Measurements from ENCODE around the gene RAPGEF4.
A peak's percentile ranks its signal among the peaks of the same experiment; 100 is the strongest.

Gene RAPGEF4

DNA sequence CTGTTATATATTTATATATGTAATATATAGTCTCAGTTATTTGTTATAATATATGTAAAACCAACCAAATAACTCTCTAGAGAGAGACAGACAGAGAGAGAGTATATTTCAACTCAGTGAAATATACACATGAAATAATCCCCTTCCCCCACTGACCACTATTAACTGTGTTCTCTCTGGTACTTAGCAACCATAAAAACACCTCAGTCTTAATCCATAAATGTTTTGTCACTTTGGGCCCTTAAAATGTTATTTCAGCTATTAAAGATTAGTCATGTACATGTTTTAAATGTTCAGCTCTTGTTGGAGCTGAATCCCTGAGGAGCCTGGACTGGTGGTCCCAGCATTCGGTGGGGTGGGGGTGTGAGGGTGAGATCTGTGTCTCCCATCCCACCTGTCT lies 217.8 kb downstream of the RAPGEF4 start:
- no peaks in the 10 kb centered on the region for H3K36me3 Mint-ChIP-seq (ENCODE audit: low read depth)
- no peaks in the 10 kb centered on the region for H3K9me3 Mint-ChIP-seq
- H3K27ac Mint-ChIP-seq = no peak overlapping the region
- no peak for DNase-seq (ENCODE audit: low spot score)
- H3K4me3 Mint-ChIP-seq = no peak overlapping the region
- peaks cover 3% of the 10 kb centered on the region for H3K27me3 Mint-ChIP-seq (ENCODE audit: low read depth)
- peaks cover 4% of the 10 kb centered on the region for H3K4me1 Mint-ChIP-seq (ENCODE audit: low read depth)

DNA sequence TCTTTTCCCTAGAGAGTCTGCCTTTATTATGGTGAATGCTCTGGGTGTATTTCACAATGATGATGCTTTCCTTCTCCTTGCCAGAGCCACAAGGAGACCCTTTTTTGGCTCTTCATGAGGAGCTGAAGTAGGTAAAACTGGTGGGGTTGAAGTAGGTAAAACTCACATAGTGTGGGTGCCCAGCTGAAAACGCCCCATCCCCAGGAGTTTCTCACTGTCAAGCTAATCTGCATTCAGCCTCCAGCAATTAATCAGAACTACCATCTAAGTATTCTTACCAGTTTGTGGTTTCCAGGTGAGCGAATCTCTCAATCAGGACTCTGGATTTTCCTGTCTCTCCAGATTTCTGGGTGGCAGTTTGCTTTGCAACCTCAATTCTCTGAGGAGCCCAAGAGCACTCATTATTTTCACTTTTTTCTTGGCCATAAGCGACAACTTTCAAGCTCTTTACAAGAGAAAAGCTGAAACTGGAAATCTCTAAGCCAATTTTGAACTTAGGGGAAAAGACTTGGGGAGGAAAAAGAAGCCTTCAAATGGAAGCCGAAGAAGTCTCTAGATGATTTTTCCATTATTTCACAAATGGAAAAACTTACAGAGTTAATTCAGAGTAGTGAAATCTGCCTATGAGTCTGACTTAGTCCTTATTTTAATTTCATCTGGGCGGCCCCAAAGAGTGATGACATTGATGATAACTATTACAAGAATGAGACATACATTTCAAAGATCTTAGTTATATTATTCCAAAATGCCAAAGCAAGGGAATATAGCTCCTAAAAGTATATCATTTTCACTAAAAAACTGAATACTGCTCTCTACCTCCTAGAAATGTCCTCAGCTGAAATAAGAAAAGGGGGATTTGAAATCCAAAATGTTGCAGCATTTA lies 218.6 kb downstream of the RAPGEF4 start:
- Mint-ChIP-seq H3K9me3 (no peaks in the 10 kb centered on the region), H3K4me1 (ENCODE audit: low read depth) (peaks cover 4% of the 10 kb centered on the region), H3K36me3 (ENCODE audit: low read depth) (no peaks in the 10 kb centered on the region), H3K27ac (no peak overlapping the region), H3K27me3 (ENCODE audit: low read depth) (peaks cover 3% of the 10 kb centered on the region), H3K4me3 (no peak overlapping the region)
- DNase-seq (ENCODE audit: low spot score) = no peak

DNA sequence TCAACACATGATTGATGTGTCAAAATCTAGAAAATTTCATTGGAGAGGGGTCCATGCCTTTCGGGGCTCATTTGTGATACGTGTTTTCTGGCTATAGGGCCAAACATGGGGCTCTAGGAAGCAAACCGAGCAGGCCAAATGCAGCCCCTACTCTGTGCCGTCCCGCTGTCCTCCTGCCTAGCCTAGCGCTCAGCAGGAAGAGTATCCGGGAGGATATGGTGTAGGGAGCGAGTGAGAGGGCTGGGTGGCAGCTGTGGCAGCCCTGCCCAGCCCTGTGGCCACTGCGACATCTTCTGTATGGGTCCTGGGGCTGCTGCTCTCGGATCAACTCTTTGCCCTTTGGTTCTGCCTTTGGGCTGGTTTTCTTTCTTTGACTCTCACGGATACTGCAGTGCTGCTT lies 219.9 kb downstream of the RAPGEF4 start:
- no peak for DNase-seq (ENCODE audit: low spot score)
- Mint-ChIP-seq H3K27ac (no peak overlapping the region), H3K27me3 (ENCODE audit: low read depth) (peaks cover 3% of the 10 kb centered on the region), H3K36me3 (ENCODE audit: low read depth) (no peaks in the 10 kb centered on the region), H3K9me3 (no peaks in the 10 kb centered on the region), H3K4me3 (no peak overlapping the region), H3K4me1 (ENCODE audit: low read depth) (peaks cover 4% of the 10 kb centered on the region)

DNA sequence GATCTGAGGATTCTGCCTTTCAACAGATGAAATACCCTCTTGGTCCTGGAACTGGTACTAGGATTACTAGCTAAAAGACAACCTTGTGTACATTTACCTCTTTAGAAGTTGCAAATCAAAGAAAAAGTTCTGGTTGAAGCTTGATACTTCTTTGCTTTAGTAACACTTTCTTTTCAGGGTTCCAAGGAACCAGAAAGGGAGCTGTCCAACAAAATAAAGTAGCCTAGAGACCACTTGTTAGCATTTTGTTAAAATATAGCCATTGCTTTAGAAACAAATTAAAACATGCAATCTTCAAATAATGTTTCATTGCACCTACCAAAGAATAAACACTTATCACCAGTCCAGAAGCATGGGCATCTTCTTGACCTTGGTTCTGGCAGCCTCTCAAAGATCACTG lies 222.1 kb downstream of the RAPGEF4 start:
- Mint-ChIP-seq H3K4me1 (ENCODE audit: low read depth) (peaks cover 7% of the 10 kb centered on the region), H3K9me3 (no peaks in the 10 kb centered on the region), H3K36me3 (ENCODE audit: low read depth) (peaks cover 3% of the 10 kb centered on the region), H3K27me3 (ENCODE audit: low read depth) (no peaks in the 10 kb centered on the region), H3K27ac (no peak overlapping the region), H3K4me3 (no peak overlapping the region)
- no peak for DNase-seq (ENCODE audit: low spot score)

DNA sequence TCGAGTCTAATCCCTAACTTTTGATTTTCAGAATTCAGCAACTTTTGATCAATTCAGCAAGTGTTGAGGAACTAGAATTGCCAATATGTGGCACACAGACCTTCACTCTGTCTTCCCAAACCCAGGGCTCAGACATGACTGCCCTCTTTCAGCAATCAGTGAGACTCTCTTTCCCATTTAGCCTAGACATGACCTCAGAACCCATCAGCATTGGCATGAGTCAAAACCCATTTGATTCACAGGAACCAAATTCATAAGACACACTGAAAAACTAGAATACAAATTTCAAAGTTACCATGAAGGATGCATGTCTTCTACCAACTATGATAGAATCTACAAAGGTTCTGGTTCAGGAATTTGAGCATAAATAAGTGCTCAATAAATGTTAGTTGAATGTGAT lies 226.4 kb downstream of the RAPGEF4 start:
- H3K36me3 Mint-ChIP-seq (ENCODE audit: low read depth) = peaks cover 5% of the 10 kb centered on the region
- no peak for DNase-seq (ENCODE audit: low spot score)
- no peaks in the 10 kb centered on the region for H3K9me3 Mint-ChIP-seq
- peaks cover 11% of the 10 kb centered on the region for H3K4me1 Mint-ChIP-seq (ENCODE audit: low read depth)
- no peaks in the 10 kb centered on the region for H3K27me3 Mint-ChIP-seq (ENCODE audit: low read depth)
- H3K4me3 Mint-ChIP-seq = no peak overlapping the region
- H3K27ac Mint-ChIP-seq = no peak overlapping the region

DNA sequence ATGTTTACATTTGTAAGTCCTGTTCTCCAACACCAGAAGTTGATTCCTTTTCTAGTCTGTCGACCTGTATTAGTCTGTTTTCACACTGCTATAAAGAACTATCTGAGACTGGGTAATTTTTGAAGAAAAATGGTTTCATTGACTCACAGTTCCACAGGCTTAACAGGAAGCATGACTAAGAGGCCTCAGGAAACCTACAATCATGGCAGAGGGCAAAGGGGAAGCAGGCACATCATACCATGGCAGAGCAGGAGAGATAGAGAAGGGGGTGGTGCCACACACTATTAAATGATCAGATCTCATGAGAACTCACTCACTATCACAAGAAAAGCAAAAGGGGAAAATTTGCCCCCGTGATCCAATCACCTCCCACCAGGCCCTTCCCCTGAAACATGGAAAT lies 227.2 kb downstream of the RAPGEF4 start:
- Mint-ChIP-seq H3K9me3 (no peaks in the 10 kb centered on the region), H3K27ac (no peak overlapping the region), H3K27me3 (ENCODE audit: low read depth) (no peaks in the 10 kb centered on the region), H3K36me3 (ENCODE audit: low read depth) (peaks cover 5% of the 10 kb centered on the region), H3K4me3 (no peak overlapping the region), H3K4me1 (ENCODE audit: low read depth) (peaks cover 11% of the 10 kb centered on the region)
- peak; percentile 33 for DNase-seq (ENCODE audit: low spot score)

DNA sequence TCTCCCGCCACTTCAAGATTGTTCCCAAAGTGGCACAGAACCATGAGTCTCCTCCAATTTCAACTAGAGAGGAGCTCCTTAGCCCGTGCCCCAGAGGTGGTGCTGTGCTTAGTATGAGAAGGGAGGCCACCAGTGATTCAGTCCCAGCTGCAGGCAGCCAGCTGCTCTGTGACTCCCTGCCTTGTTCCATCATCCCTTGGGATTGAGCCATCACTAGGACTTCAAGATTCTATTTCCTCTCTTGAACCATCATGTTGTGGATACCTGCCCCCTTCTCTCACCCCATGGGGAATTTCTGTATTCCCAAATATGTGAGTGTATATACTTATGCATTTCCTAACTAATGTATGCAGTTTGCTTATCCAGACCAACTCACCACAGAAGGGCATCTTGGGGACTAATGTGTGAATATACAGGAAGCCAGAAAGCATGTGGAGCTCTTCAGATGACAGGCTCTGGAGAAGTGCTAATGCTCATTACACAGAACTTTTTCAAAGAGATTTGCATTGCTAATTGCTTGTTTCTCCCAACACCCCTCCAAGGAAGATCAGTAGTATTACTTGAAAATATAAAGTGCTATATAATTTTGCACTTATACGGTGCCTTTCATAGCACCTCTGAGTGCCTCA lies 229.0 kb downstream of the RAPGEF4 start:
- Mint-ChIP-seq H3K27ac (no peak overlapping the region), H3K4me3 (no peak overlapping the region), H3K27me3 (ENCODE audit: low read depth) (no peaks in the 10 kb centered on the region), H3K9me3 (no peaks in the 10 kb centered on the region), H3K4me1 (ENCODE audit: low read depth) (peaks cover 11% of the 10 kb centered on the region), H3K36me3 (ENCODE audit: low read depth) (peaks cover 5% of the 10 kb centered on the region)
- no peak for DNase-seq (ENCODE audit: low spot score)

DNA sequence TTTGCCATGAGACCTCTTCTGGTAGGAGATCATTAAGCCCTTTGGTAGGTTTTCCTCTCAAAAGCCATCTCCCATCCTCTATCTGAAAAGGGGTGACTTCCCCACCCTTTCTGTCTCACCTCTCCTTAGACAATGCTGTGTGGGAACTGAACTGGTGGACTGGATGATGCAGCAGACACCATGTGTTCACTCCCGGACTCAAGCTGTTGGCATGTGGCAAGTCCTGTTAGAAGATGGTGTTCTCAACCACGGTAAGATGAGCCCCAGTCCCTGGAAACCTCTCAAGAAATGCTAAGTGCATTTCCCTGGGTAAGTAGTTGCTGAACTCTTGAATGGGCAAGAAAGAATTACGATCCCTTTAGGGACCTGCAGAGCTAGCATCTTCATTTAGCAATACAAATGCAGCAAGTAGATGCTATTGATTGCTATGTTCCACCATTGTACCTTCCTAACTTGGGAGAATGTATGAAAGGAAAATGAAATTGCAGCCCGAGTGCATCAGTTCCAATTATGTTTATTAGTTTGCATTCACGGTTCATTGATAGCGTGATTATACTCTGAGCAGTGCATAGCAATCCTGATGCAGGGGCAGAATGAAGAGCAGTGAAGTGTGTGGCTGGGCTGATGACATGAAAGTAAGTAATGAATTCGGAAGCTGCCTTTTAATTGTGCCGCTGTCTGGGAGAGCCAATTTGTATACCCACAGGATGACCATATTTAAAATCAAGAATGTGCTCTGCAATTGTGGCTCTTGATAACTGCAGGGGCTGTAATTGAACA lies 230.0 kb downstream of the RAPGEF4 start:
- Mint-ChIP-seq H3K27ac (no peak overlapping the region), H3K9me3 (no peaks in the 10 kb centered on the region), H3K4me1 (ENCODE audit: low read depth) (peaks cover 15% of the 10 kb centered on the region), H3K4me3 (no peak overlapping the region), H3K36me3 (ENCODE audit: low read depth) (peaks cover 5% of the 10 kb centered on the region), H3K27me3 (ENCODE audit: low read depth) (no peaks in the 10 kb centered on the region)
- DNase-seq (ENCODE audit: low spot score) = no peak

DNA sequence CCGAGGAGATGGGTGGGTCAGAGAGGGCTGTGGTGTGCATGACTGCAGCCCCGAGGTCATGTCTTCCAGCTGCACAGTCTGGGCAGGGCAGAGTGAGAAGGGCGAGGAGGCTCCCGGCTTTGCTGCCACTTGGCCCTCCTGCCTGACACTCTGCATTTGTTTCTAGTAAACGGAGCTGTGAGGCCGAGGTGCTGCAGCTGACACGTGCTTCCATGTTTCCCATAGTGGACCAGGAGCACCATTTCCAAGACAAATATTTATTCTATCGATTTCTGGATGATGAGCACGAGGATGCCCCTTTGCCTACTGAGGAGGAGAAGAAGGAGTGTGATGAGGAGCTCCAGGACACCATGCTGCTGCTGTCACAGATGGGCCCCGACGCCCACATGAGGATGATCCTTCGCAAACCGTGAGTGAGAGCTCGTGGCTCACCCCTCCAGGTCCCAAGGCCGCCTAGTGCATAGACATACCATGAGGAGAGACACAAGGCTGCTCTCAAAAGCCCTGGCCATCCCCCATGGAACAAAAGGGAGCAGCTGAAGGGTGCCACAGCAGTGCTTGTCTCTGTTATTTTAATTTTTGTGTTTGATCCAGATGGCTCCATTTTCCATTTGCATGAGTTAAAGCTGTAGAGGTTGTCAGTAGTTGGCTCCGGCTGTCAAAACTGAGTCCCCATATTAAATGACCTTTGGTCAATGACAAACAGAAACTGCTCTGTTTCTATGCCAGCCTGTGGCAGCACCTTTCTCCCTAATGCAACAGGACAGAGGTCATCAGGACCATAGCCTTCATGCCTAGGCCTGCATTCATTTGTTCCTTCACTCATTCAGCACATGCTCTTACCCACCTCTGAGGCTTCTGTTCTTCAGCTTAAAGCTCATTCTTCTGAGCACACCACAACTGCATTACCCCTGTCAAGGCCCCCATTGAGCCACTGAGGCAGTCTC lies 231.7 kb downstream of the RAPGEF4 start:
- DNase-seq (ENCODE audit: low spot score) = no peak
- no peak overlapping the region for H3K4me3 Mint-ChIP-seq
- H3K9me3 Mint-ChIP-seq = no peaks in the 10 kb centered on the region
- H3K27ac Mint-ChIP-seq = no peak overlapping the region
- H3K27me3 Mint-ChIP-seq (ENCODE audit: low read depth) = no peaks in the 10 kb centered on the region
- peaks cover 19% of the 10 kb centered on the region for H3K4me1 Mint-ChIP-seq (ENCODE audit: low read depth)
- H3K36me3 Mint-ChIP-seq (ENCODE audit: low read depth) = peaks cover 5% of the 10 kb centered on the region

DNA sequence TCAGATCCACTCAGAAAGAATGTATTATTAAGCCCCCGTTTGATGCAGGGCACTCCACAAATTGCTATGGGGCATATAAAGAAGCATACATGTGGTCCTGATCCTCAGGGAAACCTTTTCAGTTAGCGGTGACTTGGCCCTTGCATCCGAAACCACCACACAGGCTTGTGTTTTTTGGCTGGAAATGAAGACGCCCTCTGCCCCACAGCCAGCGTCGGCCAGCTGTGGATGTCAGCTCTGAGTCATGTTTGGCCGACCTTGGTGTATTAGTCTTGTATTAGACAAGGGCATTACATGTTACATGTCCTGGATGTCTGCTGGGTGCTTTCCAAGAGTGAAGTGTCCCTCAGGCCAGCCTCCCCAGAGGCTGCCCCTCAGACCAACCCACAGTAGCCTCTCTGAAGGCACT lies 232.4 kb downstream of the RAPGEF4 start:
- Mint-ChIP-seq H3K27me3 (ENCODE audit: low read depth) (no peaks in the 10 kb centered on the region), H3K4me1 (ENCODE audit: low read depth) (peaks cover 11% of the 10 kb centered on the region), H3K9me3 (no peaks in the 10 kb centered on the region), H3K4me3 (no peak overlapping the region), H3K36me3 (ENCODE audit: low read depth) (no peaks in the 10 kb centered on the region), H3K27ac (no peak overlapping the region)
- DNase-seq (ENCODE audit: low spot score) = no peak

DNA sequence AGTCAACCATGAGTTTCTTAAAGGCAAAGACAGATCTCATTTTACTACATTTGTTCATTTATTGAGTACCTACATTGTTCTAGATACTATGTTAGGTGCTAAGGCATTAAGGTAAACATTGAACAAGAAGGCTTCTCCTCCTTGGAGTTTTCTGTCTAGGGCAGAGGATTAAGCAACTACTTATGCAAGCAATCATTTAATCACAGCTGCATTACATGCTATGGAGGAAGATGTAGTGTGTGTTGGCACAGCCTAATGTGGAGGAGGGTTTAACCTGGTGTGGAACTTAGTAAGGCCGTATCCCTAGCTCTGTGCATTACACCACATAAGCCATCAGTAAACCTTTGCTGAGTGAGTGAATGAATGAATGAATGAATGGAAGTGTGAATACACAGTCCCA lies 233.5 kb downstream of the RAPGEF4 start:
- DNase-seq (ENCODE audit: low spot score) = no peak
- H3K36me3 Mint-ChIP-seq (ENCODE audit: low read depth) = no peaks in the 10 kb centered on the region
- H3K27ac Mint-ChIP-seq = no peak overlapping the region
- H3K9me3 Mint-ChIP-seq = no peaks in the 10 kb centered on the region
- H3K4me3 Mint-ChIP-seq = no peak overlapping the region
- H3K4me1 Mint-ChIP-seq (ENCODE audit: low read depth) = peaks cover 10% of the 10 kb centered on the region
- no peaks in the 10 kb centered on the region for H3K27me3 Mint-ChIP-seq (ENCODE audit: low read depth)

DNA sequence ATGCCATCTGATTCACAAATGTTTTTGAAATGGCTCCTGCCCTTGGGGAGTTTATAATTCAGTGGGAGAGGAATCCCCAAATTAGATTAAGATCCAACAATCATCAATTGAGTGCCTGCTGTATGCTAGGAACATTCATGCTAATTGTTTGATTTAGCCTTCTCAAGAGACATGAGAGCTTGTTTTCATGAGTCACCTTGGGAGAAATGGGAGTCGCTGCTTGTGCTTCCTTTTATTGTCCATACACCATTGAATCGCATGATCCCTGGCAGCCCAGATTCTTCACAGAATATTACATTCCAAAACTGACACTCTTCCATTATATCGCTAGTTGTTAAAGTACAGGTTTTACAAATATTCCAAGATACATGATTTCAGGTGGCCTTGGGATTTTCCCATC lies 234.0 kb downstream of the RAPGEF4 start:
- no peaks in the 10 kb centered on the region for H3K27me3 Mint-ChIP-seq (ENCODE audit: low read depth)
- H3K4me3 Mint-ChIP-seq = no peak overlapping the region
- H3K27ac Mint-ChIP-seq = no peak overlapping the region
- no peaks in the 10 kb centered on the region for H3K36me3 Mint-ChIP-seq (ENCODE audit: low read depth)
- H3K4me1 Mint-ChIP-seq (ENCODE audit: low read depth) = peaks cover 10% of the 10 kb centered on the region
- DNase-seq (ENCODE audit: low spot score) = no peak
- no peaks in the 10 kb centered on the region for H3K9me3 Mint-ChIP-seq

DNA sequence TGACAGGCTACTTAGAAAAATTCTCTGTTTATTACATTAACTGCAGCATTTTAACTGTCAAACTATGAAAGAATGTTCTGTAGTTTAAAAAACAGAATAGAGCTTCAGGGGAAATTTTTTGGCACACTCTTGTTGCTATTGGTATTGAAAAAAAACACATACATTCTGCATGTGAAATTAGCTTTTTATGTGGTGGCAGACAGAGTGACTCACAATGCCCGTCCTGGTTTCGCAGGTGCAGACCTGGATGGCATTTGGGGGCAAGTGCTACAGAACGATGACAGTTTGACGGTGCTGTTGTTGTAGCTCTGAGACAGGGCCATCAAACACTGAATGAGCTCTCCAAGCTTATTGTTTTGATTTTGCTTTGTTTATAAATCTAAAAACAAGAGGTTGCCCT lies 235.0 kb downstream of the RAPGEF4 start:
- no peak overlapping the region for H3K4me3 Mint-ChIP-seq
- H3K36me3 Mint-ChIP-seq (ENCODE audit: low read depth) = no peaks in the 10 kb centered on the region
- H3K9me3 Mint-ChIP-seq = no peaks in the 10 kb centered on the region
- H3K4me1 Mint-ChIP-seq (ENCODE audit: low read depth) = peaks cover 10% of the 10 kb centered on the region
- no peak overlapping the region for H3K27ac Mint-ChIP-seq
- peak; percentile 14 for DNase-seq (ENCODE audit: low spot score)
- H3K27me3 Mint-ChIP-seq (ENCODE audit: low read depth) = peaks cover 8% of the 10 kb centered on the region

Data from T-helper 2 cell treated with Interferon-gamma antibody and Interleukin-4, amounts not matched to agents 5 μg/mL and 100 μg/mL, for 36 hours (primary cell).